ENCODE data around the gene MTMR2. TPM values are rescaled to one million over a fixed set of nuclear protein-coding genes. Genes with fewer than 3 reads are reported as not detected.

Gene MTMR2
- total RNA-seq, 1 experiment from 2014 or later: 29.1 TPM

GRCh38 chr11:95910638-95911368 lies 13.1 kb downstream of the MTMR2 start:
- H3K9ac ChIP-seq (ENCODE audit: low read length): no peak overlapping the region
- CTCF ChIA-PET: no interaction called here

More at GRCh38 chr11:95910638-95911368, 13.1 kb downstream of the MTMR2 start:
- Histone ChIP-seq H3K4me3 (replicated peaks in 1 of 2; ENCODE audit: low read depth in 1 of 2, low read length in 2 of 2) (no peak overlapping the region), H3K9me2 (ENCODE audit: insufficient read depth) (no peaks in the 10 kb centered on the region), H3K4me1 (ENCODE audit: control insufficient read depth in 1 of 2, insufficient read depth in 2 of 2, low read length in 2 of 2) (no peaks in the 10 kb centered on the region), H4K20me1 (ENCODE audit: insufficient read depth) (no peaks in the 10 kb centered on the region), H3K79me2 (ENCODE audit: insufficient read depth, low read length) (peaks cover 70% of the 10 kb centered on the region), H3K27ac (ENCODE audit: low read depth, low read length) (no peak overlapping the region), H3K9me3 (ENCODE audit: control insufficient read depth in 1 of 2, insufficient read depth in 1 of 2, low read depth in 1 of 2, low read length in 2 of 2) (no peaks in the 10 kb centered on the region), H3K27me3 (ENCODE audit: insufficient read depth, low read length) (no peaks in the 10 kb centered on the region), H3K36me3 (ENCODE audit: control insufficient read depth in 1 of 2, insufficient read depth in 2 of 2, low read length in 2 of 2) (no peaks in the 10 kb centered on the region), H2AFZ (ENCODE audit: low read depth, low read length, poor library complexity, severe bottlenecking) (no peak overlapping the region), H3K4me2 (ENCODE audit: low read length) (no peak overlapping the region)
- ATAC-seq (no peak), DNase-seq (ENCODE audit: low read depth, low spot score) (no peak)
- no TSS peak for BruUV-seq (replicated peaks)
- no peak for TF ChIP-seq MAX (IDR thresholded peaks at IDR 0.05)
- no peak for TF ChIP-seq ATF3 (IDR thresholded peaks at IDR 0.05)
- TF ChIP-seq SP1 (IDR thresholded peaks at IDR 0.05; ENCODE audit: low read depth): no peak
- no peak for TF ChIP-seq ELF1 (IDR thresholded peaks at IDR 0.05; ENCODE audit: borderline replicate concordance, low read depth)
- TF ChIP-seq TCF7L2 (IDR thresholded peaks at IDR 0.05; ENCODE audit: borderline replicate concordance, extremely low read depth, insufficient read depth, insufficient read length): no peak
- no peak for TF ChIP-seq EZH2 (IDR thresholded peaks at IDR 0.05)
- no peak for TF ChIP-seq SIN3A (IDR thresholded peaks at IDR 0.05; ENCODE audit: low read depth)
- no peak for TF ChIP-seq JUND (IDR thresholded peaks at IDR 0.05)
- TF ChIP-seq CTCF (IDR thresholded peaks at IDR 0.05 in 2 of 3, conservative IDR thresholded peaks at IDR 0.05 in 1 of 3; ENCODE audit: borderline replicate concordance in 1 of 3, insufficient read depth in 1 of 3, low read depth in 2 of 3, low read length in 2 of 3): no peak
- TF ChIP-seq POLR2A (IDR thresholded peaks at IDR 0.05; ENCODE audit: borderline replicate concordance, extremely low read depth, insufficient read depth, insufficient read length): no peak
- no peak for TF ChIP-seq ZFX (IDR thresholded peaks at IDR 0.05)
- TF ChIP-seq RAD21 (IDR thresholded peaks at IDR 0.05; ENCODE audit: low read depth): no peak
- TF ChIP-seq ZNF274 (IDR thresholded peaks at IDR 0.05; ENCODE audit: low read depth, low read length): no peak
- TF ChIP-seq CBX3 (IDR thresholded peaks at IDR 0.05; ENCODE audit: low read depth): no peak
- TF ChIP-seq EZH2phosphoT487 (IDR thresholded peaks at IDR 0.05; ENCODE audit: borderline replicate concordance): no peak
- TF ChIP-seq ZBTB33 (IDR thresholded peaks at IDR 0.05; ENCODE audit: extremely low read depth, insufficient replicate concordance, low read length): no peak
- TF ChIP-seq EGR1 (IDR thresholded peaks at IDR 0.05; ENCODE audit: low read depth): no peak
- TF ChIP-seq REST (IDR thresholded peaks at IDR 0.05; ENCODE audit: low read depth): no peak
- POLR2A ChIA-PET: no interaction called here
- intact Hi-C loops (cut with micrococcal nuclease): no loop called here
- RAD21 ChIA-PET (ENCODE audit: low non-redundant PET in 1 of 2, low total read pairs in 2 of 2, uncharacterized antibody in 2 of 2, unreplicated experiment in 2 of 2): no interaction called here
